Renal cortical epithelial cell (primary cell): ENCODE measurements around the gene PEPD. TPM values are rescaled to one million over a fixed set of nuclear protein-coding genes. Genes with fewer than 3 reads are reported as not detected.

Experiments used
- DNase-seq: peaks from one replicate; pipeline ENCODE4 v3.0.0-alpha.2; 2011; ENCODE audit warnings: low read depth
- total RNA-seq: library from RNA; depleted of rRNA; stranded (reverse); fragments of >200 nt; gene quantifications from 2 replicates; pipeline ENCODE4 v1.2.3, GENCODE V29; 2014

Gene PEPD
- total RNA-seq, 1 donor from 2014 or later, result 51.5 TPM

- DNase-seq, result peak; percentile 8
These were observed 48.6 kb downstream of the PEPD start for GRCh38 chr19:33472691-33473652.

- no peak for DNase-seq
These were observed 49.4 kb downstream of the PEPD start for GRCh38 chr19:33472226-33472625.

DNA sequence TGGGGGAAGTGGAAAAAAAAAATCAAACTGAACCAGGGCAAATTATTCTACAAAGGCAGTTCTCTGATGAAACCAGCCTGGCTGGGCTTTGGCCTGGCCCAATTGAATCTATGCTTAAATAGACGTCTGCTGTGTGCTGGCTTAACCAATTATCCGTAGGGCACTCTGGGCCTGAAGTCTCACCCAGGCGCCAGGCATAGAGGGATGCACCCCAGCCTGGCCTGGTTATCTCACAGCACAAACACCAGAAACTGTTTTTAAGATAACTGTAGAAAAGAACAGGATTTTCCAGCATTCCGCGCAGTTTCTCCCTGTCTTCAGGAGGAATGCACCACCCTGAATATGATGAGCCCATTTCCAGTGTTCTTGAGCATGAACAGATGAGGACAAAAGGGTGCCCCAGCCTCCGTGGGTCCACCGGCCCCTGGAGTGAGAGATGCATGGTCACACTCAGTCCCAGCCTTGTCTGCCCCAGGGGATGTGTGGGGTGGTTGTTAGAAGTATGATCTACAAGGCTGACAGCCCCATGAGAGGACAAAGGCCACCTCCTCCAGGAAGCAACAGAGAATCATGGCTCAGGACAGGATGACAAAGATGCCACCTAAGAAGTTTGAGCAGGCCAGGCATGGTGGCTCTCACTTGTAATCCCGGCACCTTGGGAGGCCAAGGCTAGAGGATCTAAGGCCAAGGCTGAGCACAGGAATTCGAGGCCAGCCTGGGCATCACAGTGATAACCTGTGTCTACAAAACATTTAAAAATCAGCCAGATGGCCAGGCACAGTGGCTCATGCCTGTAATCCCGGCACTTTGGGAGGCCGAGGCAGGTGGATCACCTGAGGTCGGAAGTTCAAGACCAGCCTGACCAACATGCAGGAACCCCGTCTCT lies 50.2 kb downstream of the PEPD start:
- no peak for DNase-seq

DNA sequence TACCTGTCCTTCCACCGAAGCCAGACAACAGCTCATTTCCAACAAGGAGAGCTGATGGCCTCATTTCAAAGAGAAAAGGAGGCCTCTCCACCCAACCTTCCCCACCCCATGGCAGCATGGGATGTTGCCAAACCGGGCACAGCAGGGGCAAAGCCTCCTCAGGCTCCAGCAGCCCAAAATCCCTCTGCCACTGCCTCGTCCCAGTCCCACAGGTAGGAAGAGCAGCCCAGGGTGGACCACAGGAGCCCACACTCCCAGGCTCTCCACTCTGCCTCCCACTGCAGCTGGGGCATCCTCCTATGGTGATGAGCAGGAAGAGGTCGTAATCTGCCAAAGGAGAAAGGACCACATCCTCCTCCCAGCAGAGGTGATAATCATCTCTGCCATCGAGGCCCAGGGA lies 50.9 kb downstream of the PEPD start:
- DNase-seq, result no peak

DNA sequence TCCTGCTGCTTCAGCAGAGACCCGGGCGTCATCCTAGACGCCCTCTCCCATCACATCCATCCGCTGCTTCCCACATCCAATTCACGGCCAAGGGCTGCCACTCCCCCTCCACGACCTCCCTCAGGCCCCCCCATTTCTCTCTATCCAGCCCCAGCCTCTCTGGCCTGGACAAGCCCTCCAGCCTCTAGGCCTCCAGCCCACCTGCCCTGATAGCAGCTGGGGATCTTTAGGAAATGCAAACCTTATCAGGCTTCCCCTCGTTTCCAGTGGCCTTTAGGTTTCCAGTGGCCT lies 51.6 kb downstream of the PEPD start:
- no peak for DNase-seq

DNA sequence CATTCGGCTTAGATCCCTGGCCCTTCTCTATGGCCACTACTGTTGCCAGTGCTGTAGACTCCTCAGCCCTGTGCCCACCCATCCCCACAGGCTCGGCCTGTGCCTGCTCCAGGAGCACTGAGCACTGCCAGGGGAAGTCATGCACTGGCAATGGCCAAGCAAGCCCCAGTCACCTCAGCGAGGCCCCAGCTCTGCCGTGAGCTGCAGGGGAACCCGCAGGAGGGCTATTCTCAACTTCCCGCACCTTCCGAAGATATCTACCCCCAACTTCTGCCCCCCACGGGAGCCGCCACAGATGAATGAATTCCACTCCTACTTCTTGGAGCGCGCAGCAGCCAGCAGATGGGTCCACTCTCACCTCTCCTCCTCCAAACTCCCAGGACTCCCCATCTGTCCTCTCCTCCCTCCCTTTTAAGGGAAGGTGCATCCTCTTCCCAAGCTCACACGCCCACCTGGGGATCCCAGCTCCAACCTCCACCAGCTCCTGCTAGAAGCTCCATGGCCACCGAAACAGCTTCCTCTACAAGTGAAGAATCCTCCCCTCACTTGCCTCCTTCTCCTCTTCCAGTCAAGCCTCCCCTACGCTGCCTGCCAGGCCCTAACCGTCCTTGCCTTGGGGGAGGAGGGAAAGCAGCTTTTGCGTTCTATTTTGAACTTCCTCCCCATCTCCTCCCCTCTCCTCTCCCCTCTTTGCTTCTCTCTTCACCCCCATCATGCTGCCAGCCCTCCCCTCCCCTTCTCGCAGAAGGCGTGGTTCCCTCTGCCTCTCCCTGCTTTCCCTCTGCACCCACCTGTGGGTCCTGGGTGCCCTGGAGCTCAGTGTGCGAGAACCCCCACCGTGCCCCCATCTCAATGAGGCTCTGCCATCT lies 52.2 kb downstream of the PEPD start:
- no peak for DNase-seq

GRCh38 chr19:33468361-33469170 lies 53.0 kb downstream of the PEPD start:
- DNase-seq, result no peak

DNA sequence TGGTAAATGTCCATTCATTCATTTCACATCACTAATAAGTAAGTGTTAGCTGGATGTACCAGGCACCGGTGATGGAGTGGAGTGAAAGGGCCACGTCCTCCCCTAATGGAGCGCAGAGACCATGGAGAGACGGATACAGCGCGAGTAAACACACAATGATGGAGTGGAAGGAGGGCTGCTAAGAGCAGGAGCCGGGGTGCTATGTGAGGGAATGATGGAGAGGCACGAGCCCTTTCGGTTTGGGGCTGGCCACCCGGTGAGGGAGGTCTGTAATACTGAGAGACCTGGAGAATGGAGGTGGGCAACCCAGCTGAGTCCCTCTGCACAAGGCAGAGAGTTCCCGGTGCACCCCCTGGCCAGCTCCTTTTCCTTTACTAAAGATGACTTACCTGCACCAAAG lies 53.7 kb downstream of the PEPD start:
- no peak for DNase-seq

DNA sequence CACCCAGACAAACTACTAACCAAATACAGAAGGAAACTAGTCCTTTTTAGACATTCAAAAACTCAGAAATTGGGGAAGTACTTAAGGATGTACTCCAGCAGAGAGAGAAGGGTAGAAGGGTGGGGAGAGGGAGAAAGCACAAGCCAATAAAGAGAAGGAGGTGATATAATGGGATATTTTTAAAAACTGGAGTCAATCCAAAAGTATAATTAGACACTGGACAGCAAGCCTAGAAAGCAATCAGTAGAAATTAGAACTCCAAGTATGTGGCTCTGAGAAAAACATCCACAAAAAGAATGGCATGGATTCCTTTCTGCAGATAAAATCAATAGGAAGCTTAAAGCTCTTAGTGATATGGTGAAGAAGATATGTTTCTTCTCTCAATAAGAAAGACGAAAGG lies 55.8 kb downstream of the PEPD start:
- no peak for DNase-seq

DNA sequence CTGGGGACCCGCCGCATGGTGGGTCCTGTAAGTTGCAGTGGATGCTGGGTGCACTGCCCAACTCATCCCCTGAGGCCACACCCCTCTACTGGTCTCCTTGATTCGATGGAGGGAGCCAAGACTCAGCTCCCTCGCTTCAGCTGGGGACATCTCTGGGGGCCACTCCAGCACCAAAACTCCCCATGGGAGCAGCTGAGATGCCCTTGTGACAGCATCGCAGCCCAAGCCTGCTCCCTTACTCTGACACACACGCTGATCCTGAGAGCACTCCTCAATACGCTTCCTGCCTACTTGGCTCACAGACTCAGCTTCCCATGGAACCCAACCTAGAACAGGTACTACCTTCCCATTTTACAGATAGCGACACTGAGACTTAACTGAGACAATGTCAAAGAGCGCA lies 56.2 kb downstream of the PEPD start:
- no peak for DNase-seq

DNA sequence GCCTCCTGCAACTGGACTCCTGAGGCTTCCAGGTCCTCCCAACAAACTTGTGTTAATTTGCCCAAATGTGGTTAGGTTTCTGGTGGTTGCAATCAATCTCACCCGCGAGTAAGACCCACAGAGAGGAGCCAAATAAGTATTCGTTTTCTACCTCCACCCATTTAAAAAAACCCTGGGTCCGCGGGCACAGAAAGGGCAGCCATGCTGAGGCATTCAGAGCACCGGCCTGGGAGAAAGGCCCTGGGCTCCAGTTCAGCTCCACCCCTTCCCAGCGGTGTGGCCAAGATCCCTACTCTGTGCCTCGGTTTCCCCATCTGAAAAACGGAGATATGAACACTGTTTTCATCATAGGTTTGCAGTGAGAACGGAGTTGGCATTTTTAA lies 56.9 kb downstream of the PEPD start:
- no peak for DNase-seq

DNA sequence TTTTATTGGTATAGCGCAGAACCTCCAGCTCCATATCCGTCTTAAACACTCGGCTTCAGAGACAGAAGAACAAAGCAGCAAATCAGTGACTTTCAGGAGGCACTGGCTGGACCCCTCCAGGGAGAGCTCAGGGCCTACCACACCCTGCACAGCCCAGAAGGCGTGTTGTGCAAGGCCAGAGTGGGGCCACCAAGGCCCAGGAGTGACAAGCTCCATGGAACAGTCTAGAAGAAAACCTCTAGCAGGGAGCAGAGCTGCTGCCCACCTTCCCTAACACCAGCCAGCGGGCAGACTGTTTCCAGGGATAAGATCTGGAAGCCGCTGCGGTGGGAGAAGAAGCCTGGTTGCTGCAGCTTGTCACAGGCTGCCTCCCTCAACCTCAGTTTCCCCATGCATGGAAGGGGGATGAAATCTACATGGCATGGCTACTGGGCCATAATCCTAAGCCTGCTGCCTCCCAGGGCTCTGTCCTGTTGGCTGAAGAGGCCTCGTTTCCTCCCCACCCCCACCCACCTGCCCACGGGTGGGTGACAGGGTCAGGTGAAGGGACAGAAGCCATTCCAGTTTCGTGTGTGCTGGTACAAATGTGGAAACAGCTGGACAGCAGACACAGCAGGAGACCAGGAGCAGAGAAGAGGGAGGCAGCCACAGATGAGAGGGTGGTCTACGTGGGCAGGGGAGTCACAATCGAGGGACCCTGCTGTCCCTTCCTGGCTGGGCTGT lies 57.4 kb downstream of the PEPD start:
- no peak for DNase-seq

GRCh38 chr19:33463199-33463598 lies 58.4 kb downstream of the PEPD start:
- no peak for DNase-seq

DNA sequence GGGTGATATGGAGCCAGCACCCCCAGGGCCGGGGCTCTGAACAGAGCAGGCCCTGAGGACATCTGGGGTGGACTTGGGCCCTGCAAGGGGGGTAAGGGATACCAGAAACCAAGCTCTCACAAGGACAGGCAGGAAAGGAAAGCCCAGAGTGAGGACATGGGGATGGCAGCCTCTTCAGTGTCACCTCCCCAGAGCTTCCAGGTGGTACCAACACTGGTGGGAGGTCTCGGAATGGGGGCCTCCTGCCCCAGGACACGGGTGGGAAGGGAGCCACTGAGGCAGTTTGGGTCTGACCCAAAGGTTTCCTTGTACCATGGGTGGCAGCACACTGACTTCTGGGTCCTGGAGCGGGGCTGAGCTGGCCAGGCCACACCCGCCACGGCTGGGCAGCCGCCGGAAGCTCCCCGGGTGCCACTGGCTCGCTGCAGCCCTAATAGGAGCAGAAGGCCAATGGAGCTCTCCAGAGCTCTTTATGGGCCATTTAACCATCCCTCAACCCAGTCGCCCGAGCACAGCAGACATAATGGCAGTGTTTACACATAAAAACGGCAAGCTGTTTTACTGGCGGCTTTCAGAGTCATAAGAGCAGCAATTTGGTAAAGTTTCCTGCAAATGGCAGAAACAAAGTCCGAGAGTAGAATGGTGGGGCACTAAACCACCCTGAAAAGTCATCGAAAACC lies 59.3 kb downstream of the PEPD start:
- no peak for DNase-seq

- no peak for DNase-seq
These were observed 60.1 kb downstream of the PEPD start for GRCh38 chr19:33461256-33462111.

DNA sequence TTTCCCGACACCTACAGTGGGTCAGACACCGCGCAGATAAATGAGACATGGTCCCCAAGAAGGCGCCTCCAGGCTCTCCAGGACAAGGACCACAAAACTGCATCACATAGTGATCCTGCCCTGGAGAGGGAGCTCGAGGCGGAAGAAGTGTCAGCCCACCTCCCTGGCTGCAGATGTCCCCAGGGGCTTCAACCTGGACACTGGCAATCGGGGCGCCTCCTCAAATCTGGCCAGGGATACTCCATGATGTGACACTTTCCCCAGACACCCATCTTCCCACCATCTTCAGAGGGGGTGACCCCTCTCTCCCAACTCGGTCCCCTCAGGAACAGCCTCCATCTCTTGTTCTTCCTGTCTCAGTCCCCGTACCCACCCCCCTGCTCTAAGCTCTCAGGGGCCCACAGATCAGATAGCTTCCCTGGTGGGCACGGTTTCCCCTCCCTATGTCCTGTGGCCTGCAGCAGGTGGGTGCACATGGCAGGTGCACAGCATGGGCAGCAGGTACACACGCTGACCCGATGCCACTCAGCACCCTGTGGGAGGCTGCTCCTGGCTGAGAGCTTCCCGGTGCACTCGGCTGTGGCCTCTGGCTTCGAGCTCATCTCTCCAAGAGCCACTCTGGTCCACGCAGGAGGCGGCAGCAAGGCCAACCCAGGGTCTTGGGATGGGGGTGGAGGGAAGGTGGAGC lies 61.2 kb downstream of the PEPD start:
- DNase-seq, result no peak

DNA sequence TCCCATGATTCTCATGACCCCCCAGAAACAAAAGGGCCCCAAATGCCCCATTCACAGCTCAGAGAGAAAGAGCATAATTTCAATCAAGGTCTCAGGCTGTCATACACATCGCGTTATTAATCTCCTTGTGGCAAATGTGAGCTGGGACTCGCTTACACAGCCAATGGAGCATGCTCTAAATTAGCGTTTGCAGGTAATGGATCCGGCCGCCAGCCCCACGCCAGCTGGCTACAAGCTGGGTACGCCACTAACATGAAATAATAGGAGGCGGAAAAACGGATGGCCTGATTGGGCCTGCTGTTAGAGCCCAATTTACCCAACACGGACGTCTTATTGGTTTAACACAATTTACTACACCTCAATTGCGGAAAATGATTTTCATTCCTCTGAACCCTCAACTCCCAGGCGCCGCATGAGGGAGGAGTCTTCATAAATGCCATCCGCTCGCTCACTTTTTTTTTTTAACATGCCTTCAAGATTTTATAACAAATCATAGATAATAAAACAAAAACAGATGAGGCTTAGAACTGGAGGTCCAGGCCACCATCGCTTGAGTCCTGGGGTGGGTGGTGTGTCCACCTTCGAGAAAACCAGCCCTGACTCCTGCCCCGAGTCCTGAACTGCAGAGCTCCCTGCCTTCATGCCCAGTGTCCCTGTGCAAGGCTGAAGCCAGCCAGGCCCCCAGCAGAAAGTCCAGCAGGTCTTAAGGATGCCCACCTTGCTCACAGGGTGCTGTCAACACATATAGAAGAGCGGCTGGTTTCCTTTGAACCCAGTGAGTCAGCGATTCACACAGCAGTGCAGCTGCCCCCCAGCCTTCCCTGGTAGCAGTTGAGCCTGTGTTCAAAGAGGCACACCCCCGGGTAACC lies 62.1 kb downstream of the PEPD start:
- DNase-seq, result no peak
